ENCODE measurements around the gene PLCG2. TPM values are rescaled to one million over a fixed set of nuclear protein-coding genes. Genes with fewer than 3 reads are reported as not detected.
A peak's percentile ranks its signal among the peaks of the same experiment; 100 is the strongest.

PLCG2 gene
- total RNA-seq, result 0.43 and 0.64 TPM in 2 replicates

DNA sequence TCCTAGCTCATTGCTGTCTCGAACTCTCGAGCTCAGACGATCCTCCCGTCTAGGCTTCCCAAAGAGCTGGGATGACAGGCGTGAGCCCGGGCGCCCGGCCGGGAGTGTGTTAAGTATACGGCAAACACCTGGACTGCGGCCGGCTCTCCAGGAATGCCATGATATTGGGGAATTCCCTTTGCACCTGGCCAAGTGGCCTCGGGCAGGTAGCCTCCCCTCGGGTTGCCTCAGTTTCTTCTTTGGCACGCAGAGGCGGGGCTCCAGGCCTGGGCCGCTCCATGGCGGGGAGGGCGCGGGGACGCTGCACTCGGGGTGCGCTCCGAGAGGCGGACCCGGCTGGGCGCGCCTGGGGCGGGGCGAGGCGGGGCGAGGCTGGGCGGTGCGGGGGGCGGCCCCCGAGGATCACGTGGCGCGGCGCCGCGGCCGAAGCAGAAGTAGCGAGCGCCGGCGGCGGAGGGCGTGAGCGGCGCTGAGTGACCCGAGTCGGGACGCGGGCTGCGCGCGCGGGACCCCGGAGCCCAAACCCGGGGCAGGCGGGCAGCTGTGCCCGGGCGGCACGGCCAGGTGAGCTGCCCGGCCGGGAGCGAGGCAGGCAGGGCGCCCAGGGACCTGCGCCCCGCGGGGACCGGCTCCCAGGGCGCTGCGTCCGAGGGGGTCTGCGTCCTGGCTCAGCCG is at the start of gene PLCG2:
Gene PLCG2 (plus strand): TSS at position 431 of the 675 bp plus-strand sequence. CDS start 6,699 bp downstream, outside the sequence.
- DNase-seq (ENCODE audit: low read depth), result peak; percentile 20
- H3K4me3 ChIP-seq (ENCODE audit: low read depth, low read length), result peak within 1 kb of the TSS; percentile 44
- TF ChIP-seq CTCF (IDR thresholded peaks at IDR 0.05; ENCODE audit: insufficient read depth, low read depth, low read length), result no peak

- no peak for DNase-seq (ENCODE audit: low read depth)
- TF ChIP-seq CTCF (IDR thresholded peaks at IDR 0.05; ENCODE audit: insufficient read depth, low read depth, low read length), result no peak
- H3K4me3 ChIP-seq (ENCODE audit: low read depth, low read length), result no peak overlapping the region
Measured at GRCh38 chr16:81729451-81729850, 49.6 kb upstream of the PLCG2 start.

GRCh38 chr16:81730090-81731051 is 48.7 kb upstream of the PLCG2 start:
- peak; percentile 81 for DNase-seq (ENCODE audit: low read depth)
- peak overlapping the region; percentile 43 for H3K4me3 ChIP-seq (ENCODE audit: low read depth, low read length)
- peak; percentile 59 for TF ChIP-seq CTCF (IDR thresholded peaks at IDR 0.05; ENCODE audit: insufficient read depth, low read depth, low read length)

- no peak for DNase-seq (ENCODE audit: low read depth)
- no peak for TF ChIP-seq CTCF (IDR thresholded peaks at IDR 0.05; ENCODE audit: insufficient read depth, low read depth, low read length)
- no peak overlapping the region for H3K4me3 ChIP-seq (ENCODE audit: low read depth, low read length)
Measured at GRCh38 chr16:81731649-81732048, 47.4 kb upstream of the PLCG2 start.

GRCh38 chr16:81732699-81733098 is 46.4 kb upstream of the PLCG2 start:
- no peak for TF ChIP-seq CTCF (IDR thresholded peaks at IDR 0.05; ENCODE audit: insufficient read depth, low read depth, low read length)
- no peak overlapping the region for H3K4me3 ChIP-seq (ENCODE audit: low read depth, low read length)
- no peak for DNase-seq (ENCODE audit: low read depth)

DNA sequence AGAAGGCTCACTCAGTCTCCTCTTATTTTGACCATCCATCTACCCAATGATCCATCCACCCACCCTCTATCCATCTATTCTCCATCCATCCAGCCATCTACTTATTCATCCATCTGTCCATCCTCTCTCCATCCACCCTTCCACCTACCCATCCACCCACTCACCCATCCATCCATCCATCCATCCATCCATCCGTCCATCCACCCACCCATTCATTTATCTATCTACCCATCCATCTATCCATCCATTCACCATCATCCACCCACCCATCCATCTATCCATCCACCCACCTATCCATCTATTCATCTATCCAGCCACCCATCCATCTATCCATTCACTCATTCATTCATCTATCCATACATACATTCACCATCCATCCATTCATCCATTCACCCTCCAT is 45.8 kb upstream of the PLCG2 start:
- TF ChIP-seq CTCF (IDR thresholded peaks at IDR 0.05; ENCODE audit: insufficient read depth, low read depth, low read length), result no peak
- H3K4me3 ChIP-seq (ENCODE audit: low read depth, low read length), result no peak overlapping the region
- no peak for DNase-seq (ENCODE audit: low read depth)

All from fibroblast of villous mesenchyme (primary cell).